KBM-7 (cell line): ENCODE measurements around the gene POF1B.
A peak's percentile ranks its signal among the peaks of the same experiment; 100 is the strongest.

Experiments used
- DNase-seq: peaks from one replicate; pipeline ENCODE4 v3.0.0-alpha.2; 2015
- in situ Hi-C: fragments of 300-500 bp; cut with MboI; formaldehyde crosslinking; loops from 2 replicates; pipeline ENCODE4 v1.14.3; 2020; ENCODE audit warnings: low sequenced_read_pairs, low pct_unique_long_range_greater_than_20kb, mixed read lengths

POF1B gene

GRCh38 chrX:85244450-85245211 is 134.8 kb downstream of the POF1B start:
- in situ Hi-C loops: no loop called here
- DNase-seq: peak; percentile 61

- peak; percentile 79 for DNase-seq
- in situ Hi-C loops: no loop called here
These were observed 135.6 kb downstream of the POF1B start, which contains the start of the genes SATL1 and ZNF711 for GRCh38 chrX:85243761-85244449. SATL1 (minus strand) TSS chrX:85243779; CDS start chrX:85108968, 134,811 bp downstream. ZNF711 (plus strand) TSS chrX:85243991; CDS start chrX:85247573, 3,582 bp downstream.

- in situ Hi-C loops: no loop called here
- DNase-seq: peak; percentile 38
These were observed 136.3 kb downstream of the POF1B start for GRCh38 chrX:85243155-85243554.
